HepG2 (cell line): ENCODE results near the gene TMEM38B. TPM values are rescaled to one million over a fixed set of nuclear protein-coding genes. Genes with fewer than 3 reads are reported as not detected.
A peak's percentile ranks its signal among the peaks of the same experiment; 100 is the strongest.

Experiments
- ATAC-seq: fragments of 200-7000 bp; cut with Tn5 transposase; 3 replicates; pipeline ENCODE4 v1.9.1; 2020; ENCODE audit warnings: mild to moderate bottlenecking, moderate library complexity
- BruUV-seq: library from RNA; stranded (reverse); fragments of 400-500 nt; replicated peaks from 2 replicates; lab custom pipeline; 2021; lab: Mats Ljungman, UMichigan
- CTCF ChIA-PET: fragments of 300-600 bp; formaldehyde crosslinking; extraction: SDS; loops from one replicate; lab custom pipeline; 2021; ENCODE audit warnings: low total read pairs, inconsistent platforms, low intra/inter-chr PET ratio; lab: Yijun Ruan, JAX
- POLR2A ChIA-PET: fragments of 350-600 bp; sonication (Branson Sonifier 250); formaldehyde crosslinking; loops from one replicate; lab custom pipeline; 2020; ENCODE audit warnings: antibody characterized with exemption, inconsistent platforms; lab: Yijun Ruan, JAX
- DNase-seq: peaks from one replicate; pipeline ENCODE4 v3.0.0-alpha.2; 2015; ENCODE audit warnings: low spot score
- FAIRE-seq: peaks from 3 replicates; lab custom pipeline; 2011; peaks lifted over from hg19 to GRCh38; lab: Jason Lieb, UNC
- H2AFZ ChIP-seq: one replicate; pipeline ENCODE4 v1.6.1; 2011; ENCODE audit warnings: low read length, inconsistent platforms
- H3K27ac ChIP-seq: fragments of 300-600 bp; 3 replicates; pipeline ENCODE4 v1.8.0; 2011; ENCODE audit warnings: mixed run types, mild to moderate bottlenecking, mixed read lengths, low read length, inconsistent platforms; ENCODE audit not compliant: insufficient read depth; ENCODE audit errors: extremely low read length
- H3K27me3 ChIP-seq, 2 experiments: fragments of 200-600 bp in 1 of 2; 2 replicates in 1 of 2; 3 replicates in 1 of 2; pipeline versions ENCODE4 v1.6.0 to v1.8.0; 2011; ENCODE audit warnings: low read length in 2 of 2, mild to moderate bottlenecking in 2 of 2, moderate library complexity in 2 of 2, inconsistent platforms in 1 of 2; ENCODE audit not compliant: insufficient read depth in 2 of 2, control insufficient read depth in 1 of 2
- H3K36me3 ChIP-seq, 2 experiments: fragments of 200-600 bp in 1 of 2; replicated peaks in 1 of 2; 2 replicates in 1 of 2; 3 replicates in 1 of 2; pipeline versions ENCODE4 v1.5.1 to v1.8.0; 2011; ENCODE audit warnings: low read length in 2 of 2, inconsistent platforms in 1 of 2; ENCODE audit not compliant: insufficient read depth in 2 of 2, control insufficient read depth in 1 of 2
- H3K4me1 ChIP-seq: 2 replicates; pipeline ENCODE4 v1.5.1; 2012; ENCODE audit warnings: low read length, inconsistent platforms; ENCODE audit not compliant: insufficient read depth
- H3K4me2 ChIP-seq: 2 replicates; pipeline ENCODE4 v1.6.0; 2011; ENCODE audit warnings: low read depth, low read length, inconsistent platforms
- H3K4me3 ChIP-seq, 3 experiments: fragments of 200-600 bp in 1 of 3; sonication (generic), shearing (Covaris generic) in 1 of 3; replicated peaks in 1 of 3; 2 replicates each; pipeline ENCODE4 v1.5.1; 2011 to 2016; ENCODE audit warnings: low read length in 3 of 3, inconsistent platforms in 2 of 3, low read depth in 2 of 3, mild to moderate bottlenecking in 2 of 3, control low read depth in 1 of 3, mixed read lengths in 1 of 3; ENCODE audit not compliant: insufficient read depth in 1 of 3
- H3K79me2 ChIP-seq: one replicate; pipeline ENCODE4 v1.6.1; 2011; ENCODE audit warnings: low read length, inconsistent platforms; ENCODE audit not compliant: insufficient read depth
- H3K9ac ChIP-seq: 2 replicates; pipeline ENCODE4 v1.6.0; 2011; ENCODE audit warnings: mild to moderate bottlenecking, low read depth, low read length, inconsistent platforms; ENCODE audit not compliant: insufficient read depth
- H3K9me3 ChIP-seq: 2 replicates; pipeline ENCODE4 v1.5.1; 2012; ENCODE audit warnings: mild to moderate bottlenecking, low read length
- H4K20me1 ChIP-seq: 2 replicates; pipeline ENCODE4 v1.6.0; 2011; ENCODE audit warnings: inconsistent platforms, mild to moderate bottlenecking, low read length, moderate library complexity; ENCODE audit not compliant: insufficient read depth
- CBFB ChIP-seq: sonication (generic); formaldehyde crosslinking; IDR thresholded peaks from 2 replicates; pipeline ENCODE4 v1.4.0; 2020; ENCODE audit warnings: missing genetic modification reagents
- CENPX ChIP-seq: sonication (generic); formaldehyde crosslinking; IDR thresholded peaks from 2 replicates; pipeline ENCODE4 v1.9.0; 2021; ENCODE audit warnings: mild to moderate bottlenecking, missing genetic modification reagents, moderate library complexity
- CREB3 ChIP-seq: sonication (generic); formaldehyde crosslinking; IDR thresholded peaks from 2 replicates; pipeline ENCODE4 v1.5.0; 2020; ENCODE audit warnings: missing genetic modification reagents
- NFE2 ChIP-seq: sonication (generic); formaldehyde crosslinking; IDR thresholded peaks from 2 replicates; pipeline ENCODE4 v1.4.0; 2020; ENCODE audit warnings: missing genetic modification reagents
- NONO ChIP-seq, 2 experiments: fragments of 450-650 bp in 1 of 2; sonication (generic) in 1 of 2; formaldehyde crosslinking in 1 of 2; IDR thresholded peaks in 1 of 2; conservative IDR thresholded peaks in 1 of 2; 2 replicates each; pipeline versions ENCODE4 v1.6.1 to v1.8.0; 2017 to 2022; ENCODE audit warnings: mild to moderate bottlenecking in 1 of 2, missing genetic modification reagents in 1 of 2, moderate library complexity in 1 of 2
- RAD21 ChIP-seq: fragments of 450-650 bp; formaldehyde crosslinking; IDR thresholded peaks from 2 replicates; pipeline ENCODE4 v1.5.0; 2020; ENCODE audit warnings: mild to moderate bottlenecking
- SP140L ChIP-seq: sonication (generic); formaldehyde crosslinking; IDR thresholded peaks from 2 replicates; pipeline ENCODE4 v1.4.0; 2020; ENCODE audit warnings: missing genetic modification reagents, borderline replicate concordance
- TCF12 ChIP-seq, 2 experiments: fragments of 450-650 bp in 1 of 2; sonication (generic) in 1 of 2; formaldehyde crosslinking in 1 of 2; IDR thresholded peaks; 2 replicates each; pipeline versions ENCODE4 v1.6.1 to v1.8.0; 2017 to 2022; ENCODE audit warnings: antibody characterized with exemption in 1 of 2, mild to moderate bottlenecking in 1 of 2, missing genetic modification reagents in 1 of 2, moderate library complexity in 1 of 2
- ZBTB21 ChIP-seq: sonication (generic); formaldehyde crosslinking; IDR thresholded peaks from 2 replicates; pipeline ENCODE4 v1.4.0; 2020; ENCODE audit warnings: missing genetic modification reagents
- ZNF260 ChIP-seq: sonication (generic); formaldehyde crosslinking; IDR thresholded peaks from 2 replicates; pipeline ENCODE4 v1.4.0; 2020; ENCODE audit warnings: missing genetic modification reagents, low read depth, mild to moderate bottlenecking, borderline replicate concordance
- ZNF276 ChIP-seq: sonication (generic); formaldehyde crosslinking; IDR thresholded peaks from 2 replicates; pipeline ENCODE4 v1.4.0; 2020; ENCODE audit warnings: mild to moderate bottlenecking, low read depth, missing genetic modification reagents
- ZNF737 ChIP-seq: sonication (generic); formaldehyde crosslinking; IDR thresholded peaks from 2 replicates; pipeline ENCODE4 v1.5.0; 2020; ENCODE audit warnings: missing genetic modification reagents, mild to moderate bottlenecking, borderline replicate concordance
- ZNF770 ChIP-seq: sonication (generic); formaldehyde crosslinking; IDR thresholded peaks from 2 replicates; pipeline ENCODE4 v1.5.0; 2020; ENCODE audit warnings: mild to moderate bottlenecking, missing genetic modification reagents
- ZNF790 ChIP-seq: sonication (generic); formaldehyde crosslinking; IDR thresholded peaks from 2 replicates; pipeline ENCODE4 v1.8.0; 2022; ENCODE audit warnings: missing genetic modification reagents, mild to moderate bottlenecking, borderline replicate concordance
- WGBS: methylation state at CpG from one replicate; pipeline ENCODE4 v1.1.6; 2017; ENCODE audit warnings: low lambda C conversion rate; 5-methylcytosine and 5-hydroxymethylcytosine counted together
- in situ Hi-C: cut with HindIII; loops from 2 replicates; pipeline ENCODE4 v1.10.0; 2017; ENCODE audit warnings: low pct_unique_long_range_greater_than_20kb; ENCODE audit not compliant: extremely low pct_ligation_motif_present
- intact Hi-C: fragments of 100-400 bp; cut with micrococcal nuclease; formaldehyde crosslinking; loops from one replicate; pipeline ENCODE4 v1.10.0; 2022; ENCODE audit not compliant: unreplicated experiment
- polyA plus RNA-seq, 8 experiments: library from polyadenylated mRNA; depleted of rRNA in 3 of 8; stranded (reverse) in 7 of 8; unstranded in 1 of 8; fragments of >200 nt; fragmentation: Illumina TruSeq in 4 of 8; extraction: Trizol in 4 of 8; gene quantifications; 2 replicates each; pipeline versions ENCODE4 v1.2.1 to v1.2.3, GENCODE V29; 2011 to 2016; ENCODE audit warnings: low read depth in 4 of 8, missing spikeins in 1 of 8, mixed read lengths in 1 of 8; ENCODE audit not compliant: insufficient read depth in 1 of 8
- total RNA-seq, 5 experiments: library from RNA; depleted of rRNA; stranded (reverse); fragments of >200 nt; fragmentation: Illumina TruSeq; extraction: Trizol; gene quantifications; 2 replicates each; pipeline ENCODE4 v1.2.3, GENCODE V29; 2016; ENCODE audit warnings: low read depth in 1 of 5
- TF ChIP-seq, protein P1 (sequence below): IDR thresholded peaks from 2 replicates; pipeline ENCODE4 v1.6.1; 2012; ENCODE audit warnings: inconsistent platforms

TMEM38B gene
- total and polyA plus RNA-seq, 2 of the 13 experiments (the other 11 are each of a cell fraction or from before 2014, with no cell fraction given): 13.4 to 32.4 TPM

DNA sequence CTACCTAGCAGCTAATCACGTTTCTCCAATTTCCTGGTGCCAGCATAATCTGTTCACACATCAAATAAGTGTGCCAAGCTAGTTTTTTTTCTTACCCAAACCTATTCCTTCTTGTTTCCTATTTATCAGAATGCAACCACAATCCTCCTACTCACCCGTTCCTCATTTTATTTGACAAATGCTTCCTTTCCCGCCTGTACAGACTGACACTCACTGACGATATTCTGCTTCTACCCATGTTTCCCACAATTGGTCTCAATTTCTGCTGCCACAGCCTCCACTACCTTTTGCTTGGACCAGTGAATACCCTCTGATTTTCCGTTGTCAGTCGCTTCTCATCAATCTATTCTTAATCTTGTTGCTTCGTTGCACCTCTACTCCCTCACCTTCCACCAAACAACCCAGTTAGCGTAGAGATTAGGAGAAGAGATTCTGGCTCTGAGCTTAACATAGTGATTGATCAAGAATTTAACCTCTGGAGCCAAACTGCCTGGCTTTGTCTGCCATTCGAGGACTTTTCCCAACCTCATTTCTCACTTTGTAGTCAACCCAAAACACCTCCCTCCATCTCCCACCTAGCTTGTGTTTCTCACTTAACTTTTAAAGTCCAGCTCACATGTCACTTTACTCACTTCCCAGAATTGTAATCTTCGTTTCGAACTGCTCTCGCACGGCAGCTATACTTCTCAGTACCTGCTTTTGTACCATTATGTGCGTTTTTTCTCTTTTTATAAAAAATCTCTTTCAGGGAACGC is 729 bp upstream of the TMEM38B start (continued):
- no peak for TF ChIP-seq ZNF770 (CRISPR knock-in tag)
- TF ChIP-seq ZNF737 (CRISPR knock-in tag): no peak
- no peak for TF ChIP-seq ZNF260 (CRISPR knock-in tag)
- TF ChIP-seq SP140L (CRISPR knock-in tag): 0 out of 2 replicates have a peak, but pooled peaks have one; percentile 58
- TF ChIP-seq, protein P1, sequence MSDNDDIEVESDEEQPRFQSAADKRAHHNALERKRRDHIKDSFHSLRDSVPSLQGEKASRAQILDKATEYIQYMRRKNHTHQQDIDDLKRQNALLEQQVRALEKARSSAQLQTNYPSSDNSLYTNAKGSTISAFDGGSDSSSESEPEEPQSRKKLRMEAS: no peak
- TF ChIP-seq TCF12 (IDR thresholded peaks at IDR 0.05): no peak
- no peak for TF ChIP-seq TCF12 (CRISPR knock-in tag; IDR thresholded peaks at IDR 0.05)

- in situ Hi-C loops (no loop called here), intact Hi-C loops (loop anchor here (2.0 to 10.0 kb wide), 2 partner anchors 38 to 250 kb away; partner anchors contain the start of gene FSD1L)
- ChIA-PET POLR2A (interaction anchor here (1.2 to 2.1 kb wide), 2 partner anchors 14 to 16 kb away, joined by 5 to 6 read pairs; no protein-coding TSS in a partner anchor), CTCF (no interaction called here)
- Histone ChIP-seq H3K9ac (peak overlapping the region; percentile 71), H3K9me3 (no peaks in the 10 kb centered on the region), H3K4me1 (peaks cover 32% of the 10 kb centered on the region), H3K4me3 (peak overlapping the region; percentile 77 to 92 (median 82)), H2AFZ (peak overlapping the region; percentile 79), H3K27ac (peak overlapping the region; percentile 43), H3K4me2 (peak overlapping the region; percentile 92), H4K20me1 (no peaks in the 10 kb centered on the region), H3K36me3 (no peaks in the 10 kb centered on the region), H3K79me2 (peaks cover 32% of the 10 kb centered on the region), H3K27me3 (no peaks in the 10 kb centered on the region; a peak in 1 of 5 replicates)
- DNase-seq (peak; percentile 50), FAIRE-seq (no peak), ATAC-seq (peak; percentile 87)
- under 1% methylated on average over 22 of the region's 42 CpGs for WGBS
- BruUV-seq: TSS peak; percentile 56
- no peak for TF ChIP-seq NFE2 (CRISPR knock-in tag)
- TF ChIP-seq ZBTB21 (CRISPR knock-in tag): no peak
- TF ChIP-seq ZNF276 (CRISPR knock-in tag): no peak
- TF ChIP-seq CENPX (CRISPR knock-in tag): no peak
- peak; percentile 30 for TF ChIP-seq RAD21 (CRISPR knock-in tag)
- TF ChIP-seq NONO (IDR thresholded peaks at IDR 0.05): no peak
- TF ChIP-seq NONO (CRISPR knock-in tag; conservative IDR thresholded peaks at IDR 0.05): 0 out of 2 replicates have a peak, but pooled peaks have one; percentile 26
- no peak for TF ChIP-seq ZNF790 (CRISPR knock-in tag)
- no peak; the same call in 1 of the 2 replicates for TF ChIP-seq CBFB (CRISPR knock-in tag)
- no peak for TF ChIP-seq CREB3 (CRISPR knock-in tag)
Observed at GRCh38 chr9:105694848-105695581, 674 bp downstream of the TMEM38B start.
